Spleen (tissue), 7 donors: ENCODE measurements around the gene CCDC92.

Experiments used
- CTCF ChIP-seq, 11 experiments: fragments of 200-600 bp in 7 of 11; fragments of 450-650 bp in 4 of 11; sonication (generic) in 4 of 11; IDR thresholded peaks in 8 of 11; conservative IDR thresholded peaks in 3 of 11; 1 replicate in 7 of 11; 2 replicates in 4 of 11; pipeline versions ENCODE4 v1.4.0 to v1.8.0; 2016 to 2021; ENCODE audit warnings: antibody characterized with exemption in 11 of 11, inconsistent platforms in 4 of 11, mild to moderate bottlenecking in 1 of 11
- POLR2A ChIP-seq, 3 donors: fragments of 450-650 bp; IDR thresholded peaks; one replicate each; pipeline ENCODE4 v1.5.1; 2017; ENCODE audit warnings: antibody characterized with exemption in 3 of 3, mild to moderate bottlenecking in 1 of 3
- POLR2AphosphoS5 ChIP-seq, 3 donors: sonication (generic); formaldehyde crosslinking; IDR thresholded peaks; one replicate each; pipeline ENCODE4 v1.5.1; 2017; ENCODE audit warnings: antibody characterized with exemption in 3 of 3
- donor health status: DM: no; HTN: no; CAD: no; lungs with moderate emphysema.
- donor health status: DM: no; HTN: no; CAD: no.
- donor health status: DM: no; HTN: no; CAD: no.

GRCh38 chr12:123986374-123986965 is 13.8 kb upstream of the CCDC92 start:
- TF ChIP-seq CTCF (IDR thresholded peaks at IDR 0.05 in 8 of 11, conservative IDR thresholded peaks at IDR 0.05 in 3 of 11) (no peak), POLR2AphosphoS5 (IDR thresholded peaks at IDR 0.05) (no peak), POLR2A (IDR thresholded peaks at IDR 0.05) (no peak)
